Measurements from ENCODE around the gene LSM3.

GRCh38 chr3:14227856-14228255 lies 49.2 kb downstream of the LSM3 start:
- TF ChIP-seq, protein P1, sequence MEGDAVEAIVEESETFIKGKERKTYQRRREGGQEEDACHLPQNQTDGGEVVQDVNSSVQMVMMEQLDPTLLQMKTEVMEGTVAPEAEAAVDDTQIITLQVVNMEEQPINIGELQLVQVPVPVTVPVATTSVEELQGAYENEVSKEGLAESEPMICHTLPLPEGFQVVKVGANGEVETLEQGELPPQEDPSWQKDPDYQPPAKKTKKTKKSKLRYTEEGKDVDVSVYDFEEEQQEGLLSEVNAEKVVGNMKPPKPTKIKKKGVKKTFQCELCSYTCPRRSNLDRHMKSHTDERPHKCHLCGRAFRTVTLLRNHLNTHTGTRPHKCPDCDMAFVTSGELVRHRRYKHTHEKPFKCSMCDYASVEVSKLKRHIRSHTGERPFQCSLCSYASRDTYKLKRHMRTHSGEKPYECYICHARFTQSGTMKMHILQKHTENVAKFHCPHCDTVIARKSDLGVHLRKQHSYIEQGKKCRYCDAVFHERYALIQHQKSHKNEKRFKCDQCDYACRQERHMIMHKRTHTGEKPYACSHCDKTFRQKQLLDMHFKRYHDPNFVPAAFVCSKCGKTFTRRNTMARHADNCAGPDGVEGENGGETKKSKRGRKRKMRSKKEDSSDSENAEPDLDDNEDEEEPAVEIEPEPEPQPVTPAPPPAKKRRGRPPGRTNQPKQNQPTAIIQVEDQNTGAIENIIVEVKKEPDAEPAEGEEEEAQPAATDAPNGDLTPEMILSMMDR (IDR thresholded peaks at IDR 0.05): no peak
- no peak for TF ChIP-seq POLR2A (IDR thresholded peaks at IDR 0.05)
